Measurements from ENCODE around the gene B4GALNT2.

B4GALNT2 gene

GRCh38 chr17:49108318-49108717, 24.3 kb upstream of the B4GALNT2 start:
- TF ChIP-seq FOXK2 (IDR thresholded peaks at IDR 0.05), result no peak
- TF ChIP-seq LEF1 (IDR thresholded peaks at IDR 0.05; ENCODE audit: borderline replicate concordance), result no peak
- no peak for TF ChIP-seq TARDBP (IDR thresholded peaks at IDR 0.05)
- no peak for TF ChIP-seq SP1 (IDR thresholded peaks at IDR 0.05)
- no peak for TF ChIP-seq ARNT (IDR thresholded peaks at IDR 0.05)
- no peak for TF ChIP-seq ZNF384 (IDR thresholded peaks at IDR 0.05)
- no peak for TF ChIP-seq CTBP1 (IDR thresholded peaks at IDR 0.05; ENCODE audit: borderline replicate concordance)
- TF ChIP-seq PKNOX1 (IDR thresholded peaks at IDR 0.05), result no peak
- no peak for TF ChIP-seq BHLHE40 (IDR thresholded peaks at IDR 0.05; ENCODE audit: borderline replicate concordance)
- TF ChIP-seq L3MBTL2 (conservative IDR thresholded peaks at IDR 0.05), result no peak
- no peak for TF ChIP-seq FOXM1 (IDR thresholded peaks at IDR 0.05; ENCODE audit: borderline replicate concordance)
- DNase-seq (ENCODE audit: extremely low spot score), result no peak
- CTCF ChIA-PET, result interaction anchor here (0.6 kb wide), 1 partner anchor 18 kb away, joined by 7 read pairs; no protein-coding TSS in a partner anchor
- POLR2A ChIA-PET, result no interaction called here

- DNase-seq (ENCODE audit: extremely low spot score), result no peak
- ChIA-PET POLR2A (no interaction called here), CTCF (no interaction called here)
- no peak for TF ChIP-seq CTBP1 (IDR thresholded peaks at IDR 0.05; ENCODE audit: borderline replicate concordance)
- TF ChIP-seq ZNF384 (IDR thresholded peaks at IDR 0.05), result no peak
- no peak for TF ChIP-seq FOXA1 (IDR thresholded peaks at IDR 0.05)
- no peak for TF ChIP-seq FOXK2 (IDR thresholded peaks at IDR 0.05)
- no peak for TF ChIP-seq HDGF (IDR thresholded peaks at IDR 0.05; ENCODE audit: borderline replicate concordance)
- TF ChIP-seq L3MBTL2 (conservative IDR thresholded peaks at IDR 0.05), result no peak
- no peak for TF ChIP-seq TARDBP (IDR thresholded peaks at IDR 0.05)
- TF ChIP-seq NFRKB (IDR thresholded peaks at IDR 0.05), result no peak
- TF ChIP-seq ELF4 (IDR thresholded peaks at IDR 0.05), result no peak
- no peak for TF ChIP-seq LEF1 (IDR thresholded peaks at IDR 0.05; ENCODE audit: borderline replicate concordance)
- no peak for TF ChIP-seq ARNT (IDR thresholded peaks at IDR 0.05)
- no peak for TF ChIP-seq BHLHE40 (IDR thresholded peaks at IDR 0.05; ENCODE audit: borderline replicate concordance)
- TF ChIP-seq SUZ12 (IDR thresholded peaks at IDR 0.05), result no peak
- TF ChIP-seq SP1 (IDR thresholded peaks at IDR 0.05), result no peak
Observed at GRCh38 chr17:49110509-49110908, 22.1 kb upstream of the B4GALNT2 start.

- DNase-seq (ENCODE audit: extremely low spot score), result no peak
- ChIA-PET CTCF (no interaction called here), POLR2A (no interaction called here)
- TF ChIP-seq TARDBP (IDR thresholded peaks at IDR 0.05) (no peak), HDGF (IDR thresholded peaks at IDR 0.05; ENCODE audit: borderline replicate concordance) (no peak), ARNT (IDR thresholded peaks at IDR 0.05) (no peak), CTBP1 (IDR thresholded peaks at IDR 0.05; ENCODE audit: borderline replicate concordance) (no peak), SUZ12 (IDR thresholded peaks at IDR 0.05) (no peak), FOXK2 (IDR thresholded peaks at IDR 0.05) (no peak), FOXA1 (IDR thresholded peaks at IDR 0.05) (no peak), L3MBTL2 (conservative IDR thresholded peaks at IDR 0.05) (no peak), ELF4 (IDR thresholded peaks at IDR 0.05) (no peak), ZNF384 (IDR thresholded peaks at IDR 0.05) (no peak), LEF1 (IDR thresholded peaks at IDR 0.05; ENCODE audit: borderline replicate concordance) (no peak), FOXM1 (IDR thresholded peaks at IDR 0.05; ENCODE audit: borderline replicate concordance) (no peak), BHLHE40 (IDR thresholded peaks at IDR 0.05; ENCODE audit: borderline replicate concordance) (no peak), SP1 (IDR thresholded peaks at IDR 0.05) (no peak), PKNOX1 (IDR thresholded peaks at IDR 0.05) (no peak), NFRKB (IDR thresholded peaks at IDR 0.05) (no peak)
Observed at GRCh38 chr17:49111934-49112333, 20.6 kb upstream of the B4GALNT2 start.

GRCh38 chr17:49112936-49113335, 19.6 kb upstream of the B4GALNT2 start:
- no peak for TF ChIP-seq FOXK2 (IDR thresholded peaks at IDR 0.05)
- TF ChIP-seq L3MBTL2 (conservative IDR thresholded peaks at IDR 0.05), result no peak
- TF ChIP-seq ZNF384 (IDR thresholded peaks at IDR 0.05), result no peak
- TF ChIP-seq CTBP1 (IDR thresholded peaks at IDR 0.05; ENCODE audit: borderline replicate concordance), result no peak
- no peak for TF ChIP-seq LEF1 (IDR thresholded peaks at IDR 0.05; ENCODE audit: borderline replicate concordance)
- TF ChIP-seq FOXM1 (IDR thresholded peaks at IDR 0.05; ENCODE audit: borderline replicate concordance), result no peak
- TF ChIP-seq PKNOX1 (IDR thresholded peaks at IDR 0.05), result no peak
- no peak for TF ChIP-seq FOXA1 (IDR thresholded peaks at IDR 0.05)
- TF ChIP-seq HDGF (IDR thresholded peaks at IDR 0.05; ENCODE audit: borderline replicate concordance), result no peak
- TF ChIP-seq SP1 (IDR thresholded peaks at IDR 0.05), result no peak
- TF ChIP-seq SUZ12 (IDR thresholded peaks at IDR 0.05), result no peak
- no peak for DNase-seq (ENCODE audit: extremely low spot score)
- ChIA-PET POLR2A (no interaction called here), CTCF (interaction anchor here (0.7 to 1.2 kb wide), 2 partner anchors 78 to 145 kb away, joined by 3 to 4 read pairs; no protein-coding TSS in a partner anchor)

GRCh38 chr17:49114703-49115102, 17.9 kb upstream of the B4GALNT2 start:
- TF ChIP-seq TARDBP (IDR thresholded peaks at IDR 0.05) (no peak), ELF4 (IDR thresholded peaks at IDR 0.05) (no peak), FOXK2 (IDR thresholded peaks at IDR 0.05) (no peak), HDGF (IDR thresholded peaks at IDR 0.05; ENCODE audit: borderline replicate concordance) (no peak), LEF1 (IDR thresholded peaks at IDR 0.05; ENCODE audit: borderline replicate concordance) (no peak), SP1 (IDR thresholded peaks at IDR 0.05) (no peak), ARNT (IDR thresholded peaks at IDR 0.05) (no peak), ZNF384 (IDR thresholded peaks at IDR 0.05) (no peak), BHLHE40 (IDR thresholded peaks at IDR 0.05; ENCODE audit: borderline replicate concordance) (no peak), NFRKB (IDR thresholded peaks at IDR 0.05) (no peak), CTBP1 (IDR thresholded peaks at IDR 0.05; ENCODE audit: borderline replicate concordance) (no peak), SUZ12 (IDR thresholded peaks at IDR 0.05) (no peak), FOXA1 (IDR thresholded peaks at IDR 0.05) (no peak), PKNOX1 (IDR thresholded peaks at IDR 0.05) (no peak), FOXM1 (IDR thresholded peaks at IDR 0.05; ENCODE audit: borderline replicate concordance) (no peak), L3MBTL2 (conservative IDR thresholded peaks at IDR 0.05) (no peak)
- ChIA-PET POLR2A (no interaction called here), CTCF (interaction anchor here (1.2 kb wide), 1 partner anchor 11 kb away, joined by 3 read pairs; no protein-coding TSS in a partner anchor)
- no peak for DNase-seq (ENCODE audit: extremely low spot score)
